GM10248 (cell line): Measurements from ENCODE around the gene TPK1.

Experiments
- CTCF ChIA-PET: fragments of 300-600 bp; sonication (Branson Sonifier 250); formaldehyde crosslinking; extraction: SDS; loops from one replicate; lab custom pipeline; 2021; ENCODE audit warnings: antibody characterized with exemption; lab: Yijun Ruan, JAX
- POLR2A ChIA-PET: fragments of 350-650 bp; sonication (Branson Sonifier 250); formaldehyde crosslinking; extraction: SDS; loops from one replicate; lab custom pipeline; 2020; ENCODE audit warnings: antibody characterized with exemption; lab: Yijun Ruan, JAX
- DNase-seq: peaks from one replicate; pipeline ENCODE4 v3.0.0; 2012; ENCODE audit errors: extremely low spot score
- TF ChIP-seq, protein P1 (sequence below): IDR thresholded peaks from 2 replicates; pipeline ENCODE4 v1.5.1; 2012; ENCODE audit warnings: mild to moderate bottlenecking, low read depth; ENCODE audit errors: extremely low read depth, missing control alignments, control extremely low read depth

Gene TPK1

DNA sequence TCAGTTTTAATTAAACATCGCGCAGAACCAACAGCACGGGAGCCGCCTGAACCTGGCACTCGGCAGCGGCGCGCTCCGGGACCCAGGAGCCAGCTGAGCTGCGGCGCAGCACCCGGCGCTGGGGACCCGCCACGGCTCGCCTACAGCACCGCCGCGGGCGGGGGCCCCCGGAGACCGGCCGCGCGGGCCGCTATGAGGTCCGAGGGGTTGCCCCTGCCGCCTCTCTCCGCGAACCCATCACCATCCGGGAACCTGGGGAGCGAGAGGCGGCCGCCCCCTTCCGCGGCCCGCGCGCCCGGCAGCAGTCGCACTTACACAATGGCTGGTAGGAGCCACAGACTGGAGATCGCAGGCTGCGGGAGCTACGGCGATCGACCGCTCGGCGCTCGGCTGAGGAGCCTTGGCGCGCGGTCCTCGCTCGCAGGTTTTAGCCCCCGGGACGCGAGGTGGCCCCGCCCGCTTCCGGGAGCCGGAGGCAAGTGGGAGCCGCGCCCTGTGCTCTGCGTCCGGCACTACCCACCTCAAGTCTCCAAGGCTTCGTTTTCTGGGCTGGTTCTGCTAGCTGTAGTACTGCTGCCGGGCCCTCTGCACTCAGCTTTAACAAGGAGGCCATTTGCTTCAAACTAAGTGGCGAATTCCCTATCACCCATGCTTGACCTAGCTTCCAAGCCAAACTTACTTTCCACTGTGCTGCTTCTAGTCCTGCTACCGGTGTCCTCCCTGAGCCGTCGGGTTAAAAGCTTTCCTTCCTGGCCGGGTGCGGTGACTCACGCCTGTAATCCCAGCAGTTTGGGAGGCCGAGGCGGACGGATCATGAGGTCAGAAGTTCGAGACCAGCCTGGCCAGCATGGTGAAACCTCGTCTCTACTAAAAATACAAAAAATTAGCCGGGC is at the start of gene TPK1:
Gene TPK1 (minus strand): TSS at position 402 of the 893 bp plus-strand sequence. CDS start 451 bp downstream, outside the sequence.
- ChIA-PET POLR2A (interaction anchor here (0.7 to 1.0 kb wide), 2 partner anchors 14 to 24 kb away, joined by 3 to 7 read pairs; no protein-coding TSS in a partner anchor), CTCF (interaction anchor here (0.7 to 2.1 kb wide), 15 partner anchors 9 to 97 kb away, joined by 3 to 17 read pairs (median 4); no protein-coding TSS in a partner anchor)
- TF ChIP-seq, protein P1, sequence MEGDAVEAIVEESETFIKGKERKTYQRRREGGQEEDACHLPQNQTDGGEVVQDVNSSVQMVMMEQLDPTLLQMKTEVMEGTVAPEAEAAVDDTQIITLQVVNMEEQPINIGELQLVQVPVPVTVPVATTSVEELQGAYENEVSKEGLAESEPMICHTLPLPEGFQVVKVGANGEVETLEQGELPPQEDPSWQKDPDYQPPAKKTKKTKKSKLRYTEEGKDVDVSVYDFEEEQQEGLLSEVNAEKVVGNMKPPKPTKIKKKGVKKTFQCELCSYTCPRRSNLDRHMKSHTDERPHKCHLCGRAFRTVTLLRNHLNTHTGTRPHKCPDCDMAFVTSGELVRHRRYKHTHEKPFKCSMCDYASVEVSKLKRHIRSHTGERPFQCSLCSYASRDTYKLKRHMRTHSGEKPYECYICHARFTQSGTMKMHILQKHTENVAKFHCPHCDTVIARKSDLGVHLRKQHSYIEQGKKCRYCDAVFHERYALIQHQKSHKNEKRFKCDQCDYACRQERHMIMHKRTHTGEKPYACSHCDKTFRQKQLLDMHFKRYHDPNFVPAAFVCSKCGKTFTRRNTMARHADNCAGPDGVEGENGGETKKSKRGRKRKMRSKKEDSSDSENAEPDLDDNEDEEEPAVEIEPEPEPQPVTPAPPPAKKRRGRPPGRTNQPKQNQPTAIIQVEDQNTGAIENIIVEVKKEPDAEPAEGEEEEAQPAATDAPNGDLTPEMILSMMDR, result no peak
- peak; percentile 94 for DNase-seq

DNA sequence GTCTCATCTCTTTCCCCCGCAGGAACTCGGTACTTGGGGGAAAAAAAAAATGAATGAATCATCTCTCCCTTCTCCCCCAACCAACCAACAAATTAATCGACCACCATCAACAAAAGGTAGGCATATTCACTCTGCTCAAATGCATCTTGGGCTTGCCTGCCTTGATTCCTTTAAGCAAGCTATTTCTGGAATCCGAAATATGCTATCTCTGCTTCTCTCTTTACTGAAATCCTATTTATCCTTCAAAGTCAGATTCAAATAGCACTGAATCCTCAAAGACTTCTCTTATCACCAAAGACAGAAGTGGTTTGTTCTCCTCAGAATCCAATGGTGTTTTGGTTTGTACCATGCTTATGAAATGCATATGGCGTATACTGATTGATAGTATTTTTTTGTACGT is 49.6 kb upstream of the TPK1 start:
- TF ChIP-seq, protein P1, result no peak
- POLR2A ChIA-PET, result no interaction called here
- CTCF ChIA-PET, result no interaction called here
- no peak for DNase-seq

DNA sequence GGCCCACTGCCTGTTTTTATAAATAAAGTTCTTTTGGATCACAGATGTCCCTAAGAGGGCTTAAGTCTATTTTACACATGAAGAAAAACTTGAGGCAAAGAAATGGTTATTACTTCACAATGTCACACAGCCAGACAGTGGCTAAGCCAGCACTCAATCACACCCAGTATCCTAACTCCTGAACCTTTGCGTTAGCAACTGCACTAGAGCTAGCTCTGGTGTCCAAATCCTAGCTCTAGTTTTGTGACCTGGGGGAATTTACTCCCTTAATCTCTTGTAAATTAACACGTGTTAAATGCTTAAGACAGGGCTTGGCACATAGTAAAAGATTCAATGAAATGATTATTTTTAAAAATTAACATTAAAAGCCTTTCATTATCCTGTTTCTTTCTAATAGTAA is 49.0 kb upstream of the TPK1 start:
- DNase-seq, result no peak
- ChIA-PET POLR2A (no interaction called here), CTCF (interaction anchor here (2.3 kb wide), 1 partner anchor 9 kb away, joined by 7 read pairs; no protein-coding TSS in a partner anchor)
- TF ChIP-seq, protein P1, result no peak

- ChIA-PET CTCF (no interaction called here), POLR2A (no interaction called here)
- DNase-seq, result no peak
- TF ChIP-seq, protein P1, result no peak
Measured at GRCh38 chr7:144873316-144873845, 37.5 kb upstream of the TPK1 start.

- DNase-seq, result no peak
- TF ChIP-seq, protein P1, result no peak
- ChIA-PET CTCF (interaction anchor here (1.2 kb wide), 1 partner anchor 14 kb away, joined by 3 read pairs; no protein-coding TSS in a partner anchor), POLR2A (no interaction called here)
Measured at GRCh38 chr7:144869082-144869481, 33.2 kb upstream of the TPK1 start.

GRCh38 chr7:144866189-144866588 is 30.3 kb upstream of the TPK1 start:
- CTCF ChIA-PET, result interaction anchor here (1.2 kb wide), 2 partner anchors 8 to 12 kb away, joined by 3 to 5 read pairs; no protein-coding TSS in a partner anchor
- TF ChIP-seq, protein P1, result no peak
- POLR2A ChIA-PET, result no interaction called here
- DNase-seq, result no peak
